Endometrium (tissue), 2 donors: ENCODE results near the gene OGDH.
"Not testable (repeated sequence)": the region's sequence is repeated elsewhere in the genome, so short reads cannot be mapped to it uniquely, and the experiment has no call there.

Experiments
- FAIRE-seq: peaks from 2 replicates; lab custom pipeline; 2012; peaks lifted over from hg19 to GRCh38; lab: Jason Lieb, UNC
- donor health status: control.
- donor health status: control.

Gene OGDH

GRCh38 chr7:44706788-44707557 is 100.5 kb downstream of the OGDH start:
- FAIRE-seq: no peak

DNA sequence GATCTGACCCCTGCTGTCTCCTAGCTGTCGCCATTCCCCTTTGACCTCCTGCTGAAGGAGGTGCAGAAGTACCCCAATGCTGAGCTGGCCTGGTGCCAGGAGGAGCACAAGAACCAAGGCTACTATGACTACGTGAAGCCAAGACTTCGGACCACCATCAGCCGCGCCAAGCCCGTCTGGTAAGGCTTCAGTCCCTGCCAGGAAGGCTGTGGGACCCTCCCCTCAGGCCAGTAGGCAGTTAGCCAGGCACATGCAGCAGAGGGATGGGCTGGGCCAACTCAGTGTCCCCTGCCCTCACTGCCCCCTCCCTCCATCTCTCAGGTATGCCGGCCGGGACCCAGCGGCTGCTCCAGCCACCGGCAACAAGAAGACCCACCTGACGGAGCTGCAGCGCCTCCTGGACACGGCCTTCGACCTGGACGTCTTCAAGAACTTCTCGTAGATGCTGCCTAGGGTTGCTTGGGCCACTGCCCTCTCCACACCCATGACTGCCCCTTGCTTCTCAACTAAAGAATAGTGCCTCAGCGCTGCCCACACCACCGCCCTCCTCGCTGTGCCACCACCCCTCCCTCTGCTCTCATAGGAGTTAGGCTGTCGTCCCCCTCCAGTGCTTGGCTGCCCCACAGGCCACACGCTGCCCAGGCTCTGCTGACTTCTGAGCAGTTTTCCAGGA is 101.3 kb downstream of the OGDH start:
- FAIRE-seq: no peak

- no peak for FAIRE-seq
These were observed 102.8 kb downstream of the OGDH start for GRCh38 chr7:44709011-44709915.

DNA sequence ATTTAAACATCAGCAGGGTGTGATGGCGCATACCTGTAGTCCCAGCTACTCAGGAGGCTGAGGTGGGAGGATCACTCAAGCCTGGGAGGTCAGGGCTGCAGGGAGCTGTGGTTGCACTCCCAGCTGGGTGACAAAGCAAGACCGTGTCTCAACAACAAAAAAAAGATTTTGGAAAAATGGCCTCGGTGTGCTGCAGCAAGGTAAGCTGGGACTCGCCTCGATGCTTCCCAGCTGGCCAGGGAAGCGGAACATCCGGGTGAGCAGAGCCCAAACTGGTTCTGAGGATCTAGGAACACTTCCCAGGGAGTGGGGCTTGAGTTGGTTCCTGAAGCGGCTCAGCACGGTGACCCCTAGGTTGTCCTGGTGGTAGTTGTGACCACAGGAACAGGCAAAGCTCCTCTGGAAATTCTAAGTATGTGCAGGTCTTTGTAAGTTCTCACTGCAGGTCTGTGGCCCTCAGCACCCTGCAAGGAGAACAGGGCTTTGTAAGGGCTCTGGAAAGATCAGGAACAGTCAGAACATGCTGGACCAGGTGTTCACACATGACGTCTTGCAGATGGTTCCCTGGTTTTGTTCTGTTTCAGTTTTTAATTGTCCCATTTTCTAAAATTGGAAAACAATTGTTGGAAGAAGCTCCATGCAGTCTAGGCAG is 103.6 kb downstream of the OGDH start:
- no peak for FAIRE-seq

DNA sequence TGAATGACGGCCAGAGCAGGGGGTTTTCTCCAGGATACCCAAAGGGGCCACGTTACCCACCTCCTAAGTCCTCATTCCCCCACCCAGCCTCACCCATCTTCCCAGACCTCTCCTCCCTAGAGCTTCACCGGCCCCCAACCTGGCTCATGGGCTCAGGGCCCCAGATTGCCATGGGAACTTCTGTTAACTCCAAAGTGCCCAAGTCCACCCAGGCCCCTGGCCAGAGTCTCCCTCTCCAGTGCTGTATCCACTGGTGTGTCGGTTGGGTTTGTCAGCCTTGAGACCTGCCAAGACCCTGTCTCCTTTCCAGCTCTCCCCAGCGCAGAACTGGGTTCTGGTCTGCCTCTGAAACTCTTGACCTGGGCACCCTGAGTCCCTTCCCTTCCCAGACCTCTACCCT is 105.1 kb downstream of the OGDH start:
- FAIRE-seq: no peak

GRCh38 chr7:44712012-44712411 is 105.6 kb downstream of the OGDH start:
- no peak for FAIRE-seq

- FAIRE-seq: no peak
These were observed 106.7 kb downstream of the OGDH start for GRCh38 chr7:44713141-44713540.

- FAIRE-seq: no peak
These were observed 107.4 kb downstream of the OGDH start for GRCh38 chr7:44713680-44714335.

DNA sequence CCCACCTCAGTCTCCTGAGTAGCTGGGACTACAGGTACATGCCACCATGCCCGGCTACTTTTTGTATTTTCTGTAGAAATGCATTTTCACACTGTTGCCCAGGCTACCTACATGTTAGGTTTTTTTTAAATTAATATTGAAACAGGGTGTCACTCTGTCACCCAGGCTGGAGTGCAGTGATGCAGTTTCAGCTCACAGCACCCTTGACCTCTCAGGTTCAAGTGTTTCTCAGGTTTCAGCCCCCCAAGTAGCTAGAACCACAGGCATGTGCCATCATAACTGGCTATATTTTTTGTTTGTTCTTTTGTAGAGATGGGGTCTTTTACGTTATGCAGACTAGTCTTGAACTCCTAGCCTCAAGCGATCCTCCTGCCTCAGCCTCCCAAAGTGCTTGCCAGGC is 109.8 kb downstream of the OGDH start:
- no peak for FAIRE-seq

GRCh38 chr7:44720301-44720700 is 113.9 kb downstream of the OGDH start:
- FAIRE-seq: no peak

- no peak for FAIRE-seq
These were observed 117.8 kb downstream of the OGDH start for GRCh38 chr7:44724276-44724675.

DNA sequence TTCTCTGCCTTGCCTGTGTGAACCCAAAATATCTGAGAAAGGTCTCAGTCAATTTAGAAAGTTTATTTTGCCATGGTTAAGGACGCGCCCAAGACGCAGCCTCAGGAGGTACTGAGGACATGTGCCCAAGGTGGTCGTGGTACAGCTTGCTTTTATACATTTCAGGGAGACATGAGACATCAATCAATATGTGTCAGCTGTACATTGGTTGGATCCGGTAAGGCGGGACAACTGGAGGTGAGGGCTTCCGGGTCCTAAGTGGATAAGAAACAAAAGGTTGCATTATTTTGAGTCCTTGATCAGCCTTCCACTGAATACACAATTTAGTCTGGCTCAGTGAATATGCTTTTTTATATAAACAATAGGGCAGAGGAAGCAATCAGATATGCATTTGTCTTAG is 119.8 kb downstream of the OGDH start:
- not testable (repeated sequence) for FAIRE-seq

DNA sequence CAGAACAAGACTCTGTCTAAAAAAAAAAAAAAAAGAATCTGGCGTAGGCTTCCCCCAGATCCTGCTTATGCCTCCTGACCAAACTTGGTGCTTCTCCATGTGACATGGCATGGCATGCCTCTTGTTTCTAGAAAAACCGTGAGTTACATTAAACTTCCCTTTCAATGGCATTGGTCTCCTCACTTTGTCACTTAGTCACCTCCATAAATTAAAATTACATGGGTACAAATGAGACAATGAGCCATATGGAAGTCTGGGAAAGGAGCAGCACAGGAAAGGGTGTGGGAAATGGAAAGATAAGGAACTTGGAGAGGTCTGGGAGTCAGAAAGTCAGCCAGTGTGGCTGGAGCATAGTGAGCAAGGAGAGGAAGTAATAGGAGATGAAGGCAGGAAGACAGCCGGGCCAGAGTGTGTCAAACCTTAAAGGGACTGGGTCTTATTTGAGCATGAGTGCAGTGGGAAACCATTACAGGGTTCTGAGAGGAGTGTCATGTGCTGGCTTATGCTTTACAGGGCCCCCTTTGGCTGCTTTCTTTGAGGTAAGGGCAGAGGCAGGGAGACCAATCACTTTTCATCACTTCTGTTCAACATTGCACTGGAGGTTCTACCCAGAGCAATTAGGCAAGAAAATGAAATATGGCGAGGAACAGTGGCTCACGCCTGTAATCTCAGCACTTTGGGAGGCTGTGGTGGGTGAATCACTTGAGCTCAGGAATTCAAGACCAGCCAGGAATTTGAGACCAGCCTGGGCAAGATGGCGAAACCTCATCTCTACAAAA is 120.9 kb downstream of the OGDH start:
- no peak for FAIRE-seq

- no peak for FAIRE-seq
These were observed 121.5 kb downstream of the OGDH start for GRCh38 chr7:44727937-44728262.

GRCh38 chr7:44729949-44730590 is 123.6 kb downstream of the OGDH start:
- no peak for FAIRE-seq

- FAIRE-seq: not testable (repeated sequence)
These were observed 126.5 kb downstream of the OGDH start for GRCh38 chr7:44732971-44733370.

- FAIRE-seq: no peak
These were observed 127.5 kb downstream of the OGDH start for GRCh38 chr7:44733708-44734481.

DNA sequence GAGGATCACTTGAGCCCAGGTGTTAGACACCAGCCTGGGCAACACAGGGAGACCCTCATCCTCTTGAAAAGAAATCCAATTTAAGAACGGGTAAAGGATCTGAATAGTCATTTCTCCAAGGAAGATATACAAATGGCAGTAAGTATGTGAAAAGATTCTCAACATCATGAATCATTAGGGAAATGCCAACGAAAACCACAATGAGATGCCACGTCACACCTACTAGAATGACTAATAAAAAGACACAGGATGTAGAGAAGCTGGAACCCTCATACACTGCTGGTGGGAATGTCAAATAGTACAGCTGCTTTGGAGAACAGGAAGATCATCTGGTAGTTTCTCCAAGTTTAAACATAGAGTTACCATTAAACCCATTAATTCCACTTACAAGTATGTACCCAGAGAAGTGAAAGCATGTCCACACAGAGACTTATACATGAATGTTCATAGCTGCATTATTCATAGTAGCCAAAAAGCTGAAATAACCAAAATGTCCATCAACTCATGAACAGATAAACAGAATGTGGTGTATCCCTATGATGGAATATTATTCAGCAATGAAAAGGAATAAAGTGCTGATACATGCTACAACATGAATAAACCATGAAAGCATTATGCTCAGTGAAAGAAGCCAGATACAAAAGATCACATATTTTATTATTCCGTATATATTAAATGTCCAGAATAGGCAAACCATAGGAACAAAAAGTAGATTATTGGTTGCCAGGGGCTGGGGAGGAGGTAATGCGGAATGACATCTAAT is 129.2 kb downstream of the OGDH start:
- no peak for FAIRE-seq

GRCh38 chr7:44736896-44737295 is 130.5 kb downstream of the OGDH start:
- FAIRE-seq: no peak
